22Rv1 (cell line): ENCODE measurements around the gene TPRKB.

ENCODE experiments used
- CTCF ChIP-seq: fragments of 450-650 bp; IDR thresholded peaks from 2 replicates; pipeline ENCODE4 v1.5.1; 2017; ENCODE audit warnings: mild to moderate bottlenecking
- ZFX ChIP-seq: fragments of 450-650 bp; IDR thresholded peaks from 2 replicates; pipeline ENCODE4 v1.6.1; 2017; ENCODE audit warnings: antibody characterized with exemption, borderline replicate concordance

GRCh38 chr2:73746015-73746876 lies 9.1 kb upstream of the TPRKB start:
- TF ChIP-seq CTCF (no peak), ZFX (no peak)
